ENCODE data around the gene AXIN2. TPM values are rescaled to one million over a fixed set of nuclear protein-coding genes. Genes with fewer than 3 reads are reported as not detected.
"Not testable (repeated sequence)": the region's sequence is repeated elsewhere in the genome, so short reads cannot be mapped to it uniquely, and the experiment has no call there.

The AXIN2 gene
- total RNA-seq, 2 donors from 2014 or later, result 5.4 to 16.2 TPM

GRCh38 chr17:65527381-65527780, 34.1 kb downstream of the AXIN2 start:
- no peak for DNase-seq
- Histone ChIP-seq H3K4me3 (no peak overlapping the region), H3K36me3 (replicated peaks in 1 of 2; ENCODE audit: insufficient read depth in 1 of 2, low read depth in 2 of 2) (no peaks in the 10 kb centered on the region), H3K27ac (no peak overlapping the region), H3K27me3 (no peaks in the 10 kb centered on the region), H3K9me3 (no peaks in the 10 kb centered on the region), H3K4me1 (peaks cover 13% of the 10 kb centered on the region)
- intact Hi-C loops (cut with DNase I), result no loop called here
- WGBS, 2 donors, result 87 to 95% methylated on average over 8 of the region's 8 CpGs
- no peak for TF ChIP-seq POLR2A (IDR thresholded peaks at IDR 0.05)
- TF ChIP-seq, protein P1, sequence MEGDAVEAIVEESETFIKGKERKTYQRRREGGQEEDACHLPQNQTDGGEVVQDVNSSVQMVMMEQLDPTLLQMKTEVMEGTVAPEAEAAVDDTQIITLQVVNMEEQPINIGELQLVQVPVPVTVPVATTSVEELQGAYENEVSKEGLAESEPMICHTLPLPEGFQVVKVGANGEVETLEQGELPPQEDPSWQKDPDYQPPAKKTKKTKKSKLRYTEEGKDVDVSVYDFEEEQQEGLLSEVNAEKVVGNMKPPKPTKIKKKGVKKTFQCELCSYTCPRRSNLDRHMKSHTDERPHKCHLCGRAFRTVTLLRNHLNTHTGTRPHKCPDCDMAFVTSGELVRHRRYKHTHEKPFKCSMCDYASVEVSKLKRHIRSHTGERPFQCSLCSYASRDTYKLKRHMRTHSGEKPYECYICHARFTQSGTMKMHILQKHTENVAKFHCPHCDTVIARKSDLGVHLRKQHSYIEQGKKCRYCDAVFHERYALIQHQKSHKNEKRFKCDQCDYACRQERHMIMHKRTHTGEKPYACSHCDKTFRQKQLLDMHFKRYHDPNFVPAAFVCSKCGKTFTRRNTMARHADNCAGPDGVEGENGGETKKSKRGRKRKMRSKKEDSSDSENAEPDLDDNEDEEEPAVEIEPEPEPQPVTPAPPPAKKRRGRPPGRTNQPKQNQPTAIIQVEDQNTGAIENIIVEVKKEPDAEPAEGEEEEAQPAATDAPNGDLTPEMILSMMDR (IDR thresholded peaks at IDR 0.05), result no peak
- ATAC-seq, result no peak

GRCh38 chr17:65526854-65527253, 34.6 kb downstream of the AXIN2 start:
- H3K4me1 ChIP-seq; H3K4me3 ChIP-seq; DNase-seq; H3K36me3 ChIP-seq (replicated peaks in 1 of 2; ENCODE audit: insufficient read depth in 1 of 2, low read depth in 2 of 2); ATAC-seq; H3K27ac ChIP-seq; intact Hi-C loops (cut with DNase I); H3K9me3 ChIP-seq; H3K27me3 ChIP-seq: not testable (repeated sequence)
- WGBS, 2 donors, result 98 to 99% methylated on average over 7 of the region's 7 CpGs

DNA sequence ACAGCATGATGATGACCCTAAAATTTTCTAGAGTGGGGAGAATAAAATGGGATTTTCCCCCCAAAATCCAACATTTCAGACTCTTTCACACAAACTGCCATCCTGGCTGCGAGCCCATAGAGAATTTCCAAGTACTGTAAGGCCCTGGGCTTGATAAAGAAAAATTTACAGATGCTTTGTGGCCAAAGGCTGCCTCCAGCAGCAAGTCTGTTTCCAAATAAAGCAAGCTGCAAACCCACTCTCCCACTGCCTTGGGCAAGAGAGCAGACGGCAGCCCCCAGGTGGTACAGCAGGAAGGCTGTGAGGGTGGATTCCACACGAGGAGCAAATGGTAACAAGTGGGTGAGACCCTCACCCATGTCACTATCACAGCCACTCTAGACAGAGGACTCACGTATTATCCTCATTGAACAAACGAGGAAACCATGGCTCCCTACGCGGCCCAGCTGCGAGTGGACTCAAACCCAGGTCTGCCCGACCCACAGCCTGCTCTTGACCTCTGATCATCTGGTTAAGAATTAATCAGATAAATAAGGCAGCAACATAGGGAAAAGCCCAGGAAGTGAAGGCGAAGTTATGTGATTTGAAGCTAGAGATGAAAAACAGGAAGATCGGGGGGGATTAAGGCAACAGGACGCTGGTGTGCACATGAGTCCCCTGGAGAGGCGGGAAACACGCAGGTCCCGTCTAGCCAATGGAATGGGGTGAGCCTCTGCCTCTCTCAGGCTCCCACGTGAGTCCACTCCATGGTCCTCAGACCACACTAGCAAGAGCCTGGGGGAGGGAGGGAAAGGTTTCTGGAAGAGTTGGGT, 37.4 kb downstream of the AXIN2 start:
- Histone ChIP-seq H3K27ac (no peak overlapping the region), H3K4me3 (no peak overlapping the region), H3K36me3 (replicated peaks in 1 of 2; ENCODE audit: insufficient read depth in 1 of 2, low read depth in 2 of 2) (no peaks in the 10 kb centered on the region), H3K9me3 (no peaks in the 10 kb centered on the region), H3K27me3 (no peaks in the 10 kb centered on the region), H3K4me1 (no peaks in the 10 kb centered on the region)
- TF ChIP-seq, protein P1 (IDR thresholded peaks at IDR 0.05), result no peak
- no peak for TF ChIP-seq POLR2A (IDR thresholded peaks at IDR 0.05)
- intact Hi-C loops (cut with DNase I), result no loop called here
- ATAC-seq (no peak), DNase-seq (no peak)
- 65 to 67% methylated on average over 16 of the region's 16 CpGs for WGBS, 2 donors

DNA sequence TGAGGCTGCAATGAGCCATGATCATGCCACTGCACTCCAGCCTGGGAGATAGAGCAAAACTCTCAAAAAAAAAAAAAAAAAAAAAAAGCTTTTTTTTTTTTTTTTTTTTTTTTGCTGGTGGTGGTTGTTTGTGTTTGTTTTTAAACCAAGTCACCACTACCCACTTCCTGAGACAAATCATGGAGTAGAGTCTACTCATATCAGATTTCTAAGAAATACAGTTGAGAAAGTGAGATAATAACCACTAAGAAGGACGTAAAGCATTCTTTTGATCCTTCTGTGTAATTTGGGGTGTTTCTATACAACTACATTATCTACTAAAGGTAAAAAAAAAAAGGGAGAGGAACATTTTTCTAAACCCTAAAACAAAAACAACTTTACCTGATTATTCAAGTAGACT, 38.0 kb downstream of the AXIN2 start:
- no peaks in the 10 kb centered on the region for H3K9me3 ChIP-seq
- DNase-seq (no peak), ATAC-seq (no peak)
- H3K27ac ChIP-seq, result no peak overlapping the region
- TF ChIP-seq, protein P1 (IDR thresholded peaks at IDR 0.05), result no peak
- TF ChIP-seq POLR2A (IDR thresholded peaks at IDR 0.05), result no peak
- WGBS, 2 donors, result 80 to 81% methylated on average over 1 of the region's 1 CpG
- intact Hi-C loops (cut with DNase I), result no loop called here
- H3K36me3 ChIP-seq (replicated peaks in 1 of 2; ENCODE audit: insufficient read depth in 1 of 2, low read depth in 2 of 2), result no peaks in the 10 kb centered on the region
- H3K27me3 ChIP-seq, result no peaks in the 10 kb centered on the region
- no peak overlapping the region for H3K4me3 ChIP-seq
- no peaks in the 10 kb centered on the region for H3K4me1 ChIP-seq

DNA sequence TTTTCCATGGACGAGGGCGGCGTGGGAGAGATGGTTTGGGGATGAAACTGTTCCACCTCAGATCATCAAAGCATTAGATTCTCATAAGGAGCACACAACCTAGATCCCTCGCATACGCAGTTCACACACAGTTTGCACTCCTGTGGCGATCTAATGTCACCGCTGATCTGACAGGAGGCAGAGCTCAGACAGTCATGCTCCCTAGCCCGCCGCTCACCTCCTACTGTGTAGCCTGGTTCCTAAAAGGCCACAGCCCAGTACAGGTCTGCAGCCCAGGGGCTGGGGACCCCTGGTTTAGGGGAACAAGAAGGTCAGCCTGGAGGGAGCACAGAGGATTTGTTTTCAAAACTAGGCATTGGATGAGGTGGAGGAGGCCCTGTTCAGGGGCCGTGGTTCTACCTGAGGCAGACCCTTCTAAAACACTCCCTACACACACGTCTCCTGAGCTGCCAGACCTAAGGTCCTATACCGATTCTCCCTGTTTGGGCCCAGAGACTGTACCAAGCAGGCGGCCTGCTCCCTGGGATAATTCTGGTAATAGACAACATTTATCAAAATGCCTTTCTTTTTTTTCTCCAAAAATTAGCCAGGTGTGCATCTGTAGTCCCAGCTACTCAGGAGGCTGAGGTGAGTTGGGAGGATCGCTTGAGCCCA, 38.6 kb downstream of the AXIN2 start:
- Histone ChIP-seq H3K9me3 (no peaks in the 10 kb centered on the region), H3K27me3 (no peaks in the 10 kb centered on the region), H3K27ac (no peak overlapping the region), H3K4me3 (no peak overlapping the region), H3K36me3 (replicated peaks in 1 of 2; ENCODE audit: insufficient read depth in 1 of 2, low read depth in 2 of 2) (no peaks in the 10 kb centered on the region), H3K4me1 (no peaks in the 10 kb centered on the region)
- ATAC-seq (no peak), DNase-seq (no peak)
- intact Hi-C loops (cut with DNase I), result no loop called here
- no peak for TF ChIP-seq POLR2A (IDR thresholded peaks at IDR 0.05)
- TF ChIP-seq, protein P1 (IDR thresholded peaks at IDR 0.05), result no peak
- 94 to 95% methylated on average over 14 of the region's 14 CpGs for WGBS, 2 donors
